Loucy (cell line): ENCODE measurements around the gene MTSS2.

Experiments used
- H2AFZ ChIP-seq: fragments of 200-600 bp; sonication (generic); 2 replicates; pipeline ENCODE4 v1.6.0; 2016; ENCODE audit warnings: antibody characterized with exemption, mild to moderate bottlenecking, low read length, moderate library complexity
- H3F3A ChIP-seq: fragments of 200-600 bp; 2 replicates; pipeline ENCODE4 v1.6.0; 2016; ENCODE audit warnings: antibody characterized with exemption, low read depth, mild to moderate bottlenecking
- H3K27me3 ChIP-seq: fragments of 200-600 bp; sonication (generic); 2 replicates; pipeline ENCODE4 v1.6.1; 2014; ENCODE audit warnings: low read length, mild to moderate bottlenecking; ENCODE audit not compliant: insufficient read depth, poor library complexity, severe bottlenecking
- H3K36me3 ChIP-seq: fragments of 200-600 bp; sonication (generic); 2 replicates; pipeline ENCODE4 v1.6.1; 2016; ENCODE audit warnings: low read length; ENCODE audit not compliant: insufficient read depth
- H3K4me1 ChIP-seq: fragments of 200-600 bp; sonication (generic); 2 replicates; pipeline ENCODE4 v1.5.1; 2014; ENCODE audit warnings: low read length, mild to moderate bottlenecking; ENCODE audit not compliant: insufficient read depth, poor library complexity, severe bottlenecking
- H3K4me2 ChIP-seq: fragments of 200-600 bp; sonication (generic); 2 replicates; pipeline ENCODE4 v1.6.0; 2014; ENCODE audit warnings: antibody characterized with exemption, low read length, low read depth, mild to moderate bottlenecking; ENCODE audit not compliant: poor library complexity, severe bottlenecking
- H3K4me3 ChIP-seq: fragments of 200-600 bp; sonication (generic); 2 replicates; pipeline ENCODE4 v1.5.1; 2014; ENCODE audit warnings: low read length, mild to moderate bottlenecking, mixed read lengths; ENCODE audit not compliant: poor library complexity, severe bottlenecking
- H3K79me2 ChIP-seq: fragments of 200-600 bp; sonication (generic); 2 replicates; pipeline ENCODE4 v1.6.1; 2014; ENCODE audit warnings: low read length; ENCODE audit not compliant: insufficient read depth
- H3K9ac ChIP-seq: fragments of 200-600 bp; sonication (generic); 2 replicates; pipeline ENCODE4 v1.6.0; 2014; ENCODE audit warnings: mild to moderate bottlenecking, low read depth, low read length, moderate library complexity; ENCODE audit not compliant: poor library complexity, severe bottlenecking
- H3K9me2 ChIP-seq: fragments of 200-600 bp; sonication (generic); replicated peaks from 2 replicates; pipeline ENCODE4 v1.6.1; 2016; ENCODE audit warnings: low read depth, low read length, mixed read lengths
- H3K9me3 ChIP-seq: fragments of 200-600 bp; sonication (generic); 2 replicates; pipeline ENCODE4 v1.6.1; 2014; ENCODE audit warnings: mild to moderate bottlenecking, antibody characterized with exemption, low read length, low read depth; ENCODE audit not compliant: insufficient read depth
- H4K20me1 ChIP-seq: fragments of 200-600 bp; sonication (generic); 2 replicates; pipeline ENCODE4 v1.6.0; 2014; ENCODE audit warnings: antibody characterized with exemption, low read length, mild to moderate bottlenecking; ENCODE audit not compliant: insufficient read depth, poor library complexity, severe bottlenecking
- CTCF ChIP-seq: fragments of 200-600 bp; sonication (generic); conservative IDR thresholded peaks from 2 replicates; pipeline ENCODE4 v1.5.1; 2014; ENCODE audit warnings: mild to moderate bottlenecking, antibody characterized with exemption, low read length
- EZH2phosphoT487 ChIP-seq: fragments of 200-600 bp; IDR thresholded peaks from 2 replicates; pipeline ENCODE4 v1.6.1; 2018; ENCODE audit warnings: antibody characterized with exemption, mild to moderate bottlenecking, moderate library complexity, borderline replicate concordance

Gene MTSS2

DNA sequence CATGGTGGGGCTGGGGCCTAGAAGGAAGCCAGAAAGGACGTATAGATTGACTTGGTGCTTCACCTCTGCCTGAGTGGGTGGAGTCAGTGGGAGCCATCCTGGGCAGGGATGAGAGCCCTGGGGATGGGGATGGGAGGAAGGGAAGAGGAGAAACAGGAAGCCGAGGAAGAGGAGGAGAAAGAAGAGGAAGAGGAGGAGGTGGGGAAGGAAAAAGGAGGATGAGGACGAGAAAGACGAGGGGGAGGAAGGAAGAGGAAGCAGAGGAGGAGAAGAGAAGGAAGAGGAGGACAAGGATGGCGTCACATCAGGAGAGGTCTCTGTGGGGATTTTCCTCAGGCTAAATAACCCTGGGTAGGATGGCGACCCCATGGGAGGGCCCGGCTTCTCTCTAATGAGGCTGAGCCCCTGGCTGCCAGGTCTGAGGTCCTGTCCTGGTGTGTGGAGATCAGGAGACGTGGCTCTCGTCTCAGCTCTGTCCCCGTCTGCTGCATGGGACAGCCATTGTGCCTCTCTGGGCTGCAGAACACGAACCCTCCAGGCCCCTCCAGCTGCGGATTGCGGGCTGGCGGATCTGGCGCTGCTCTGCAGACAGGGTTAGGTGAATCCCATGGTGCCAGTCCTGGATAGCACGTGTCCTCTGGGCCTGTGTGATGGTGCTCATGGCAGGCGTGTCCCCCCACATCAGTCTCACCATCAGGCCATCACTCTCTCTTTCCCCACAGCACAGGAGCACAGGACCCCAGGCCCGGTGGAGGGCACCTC lies 35.5 kb upstream of the MTSS2 start:
- Histone ChIP-seq H3K9me3 (no peaks in the 10 kb centered on the region), H2AFZ (no peak overlapping the region), H3K27me3 (no peaks in the 10 kb centered on the region), H3K4me1 (no peaks in the 10 kb centered on the region), H3K4me2 (no peak overlapping the region), H3K4me3 (no peak overlapping the region), H3K36me3 (peaks cover 3% of the 10 kb centered on the region; the same call in 1 of the 2 replicates), H3K9ac (no peak overlapping the region), H4K20me1 (no peaks in the 10 kb centered on the region), H3K79me2 (no peaks in the 10 kb centered on the region), H3K9me2 (no peaks in the 10 kb centered on the region), H3F3A (no peaks in the 10 kb centered on the region)
- no peak for TF ChIP-seq EZH2phosphoT487
- TF ChIP-seq CTCF, result no peak

DNA sequence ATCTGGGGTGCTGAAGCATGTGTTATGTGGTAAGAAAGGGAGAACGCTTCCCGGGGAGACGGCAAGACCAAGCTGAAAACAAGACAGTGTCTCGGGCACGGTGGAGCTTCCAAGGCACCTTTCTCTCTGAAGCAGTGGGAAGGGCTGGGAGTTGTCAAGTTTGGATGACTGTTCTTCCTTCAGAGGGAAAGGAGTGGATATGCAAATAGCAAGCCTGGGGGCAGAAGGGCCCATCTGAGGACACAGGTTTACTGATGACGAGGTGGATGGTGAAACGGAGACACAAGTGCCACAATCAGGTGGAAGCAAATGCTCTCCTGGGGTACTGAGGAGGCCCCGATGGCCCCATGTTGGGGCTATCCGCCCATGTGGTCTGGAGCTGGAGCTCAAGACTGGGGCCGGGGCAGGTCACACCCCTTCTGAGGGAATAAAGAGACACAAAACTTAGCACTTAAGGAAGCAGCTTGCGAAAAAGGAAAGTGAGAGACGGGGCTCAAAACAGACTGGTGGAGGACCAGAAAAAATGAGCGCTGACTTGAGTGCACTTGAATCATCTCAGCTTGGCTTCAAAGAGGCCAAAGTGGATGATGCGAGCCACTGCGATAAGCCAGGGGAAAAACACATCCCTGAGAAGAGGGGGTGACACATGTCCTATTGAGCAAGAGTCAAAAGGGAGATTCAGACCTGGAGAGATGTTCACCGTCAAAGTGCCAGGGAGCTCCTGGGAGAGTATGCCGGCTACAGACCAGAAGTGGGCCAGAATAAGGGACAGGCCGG lies 34.8 kb upstream of the MTSS2 start:
- H3F3A ChIP-seq, result no peaks in the 10 kb centered on the region
- no peak overlapping the region for H3K9ac ChIP-seq
- H3K79me2 ChIP-seq, result no peaks in the 10 kb centered on the region
- no peaks in the 10 kb centered on the region for H3K4me1 ChIP-seq
- H3K4me2 ChIP-seq, result no peak overlapping the region
- H3K9me2 ChIP-seq, result no peaks in the 10 kb centered on the region
- peaks cover 3% of the 10 kb centered on the region; the same call in 1 of the 2 replicates for H3K36me3 ChIP-seq
- no peaks in the 10 kb centered on the region for H4K20me1 ChIP-seq
- no peak overlapping the region for H2AFZ ChIP-seq
- TF ChIP-seq CTCF (no peak), EZH2phosphoT487 (no peak)
- H3K4me3 ChIP-seq, result no peak overlapping the region
- no peaks in the 10 kb centered on the region for H3K27me3 ChIP-seq
- no peaks in the 10 kb centered on the region for H3K9me3 ChIP-seq

DNA sequence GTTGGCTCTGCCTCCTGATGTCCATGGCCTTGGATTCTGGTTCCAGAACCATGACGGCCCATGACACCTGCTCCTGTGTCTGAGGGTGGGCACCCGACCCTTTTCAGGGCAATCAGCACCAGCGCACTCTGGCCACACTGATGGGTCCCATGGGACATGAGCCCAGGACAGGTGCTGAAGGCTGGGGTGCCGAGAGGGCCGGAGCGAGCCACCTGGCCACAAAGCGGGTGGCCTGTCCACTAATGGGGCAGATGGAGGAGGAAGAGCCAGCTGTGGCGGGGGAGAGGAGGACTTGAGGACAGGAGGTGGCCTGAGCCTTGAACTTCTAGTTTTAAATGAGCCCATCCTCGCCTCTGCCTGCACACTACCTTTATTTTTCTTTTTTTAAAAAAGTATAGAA lies 31.2 kb upstream of the MTSS2 start:
- Histone ChIP-seq H3K9me3 (no peaks in the 10 kb centered on the region), H3K79me2 (no peaks in the 10 kb centered on the region), H4K20me1 (no peaks in the 10 kb centered on the region), H3K4me1 (peaks cover 5% of the 10 kb centered on the region), H3K9me2 (no peaks in the 10 kb centered on the region), H3K36me3 (peaks cover 3% of the 10 kb centered on the region; the same call in 1 of the 2 replicates), H2AFZ (no peak overlapping the region), H3K4me2 (no peak overlapping the region), H3K9ac (no peak overlapping the region), H3F3A (no peaks in the 10 kb centered on the region), H3K27me3 (no peaks in the 10 kb centered on the region), H3K4me3 (no peak overlapping the region)
- TF ChIP-seq CTCF, result no peak
- no peak for TF ChIP-seq EZH2phosphoT487
